GM19467 (cell line): ENCODE measurements around the gene GAK.

Experiments
- ATAC-seq: cut with Tn5 transposase; IDR thresholded peaks from one replicate; pipeline ENCODE4 v1.9.1; 2021; ENCODE audit warnings: mild to moderate bottlenecking, moderate library complexity; ENCODE audit not compliant: unreplicated experiment

GAK gene

GRCh38 chr4:964346-965025 lies 32.4 kb upstream of the GAK start:
- no peak for ATAC-seq

GRCh38 chr4:963276-964225 lies 31.4 kb upstream of the GAK start:
- no peak for ATAC-seq

GRCh38 chr4:962231-963208 lies 30.4 kb upstream of the GAK start:
- no peak for ATAC-seq

- ATAC-seq, result no peak
Measured at GRCh38 chr4:961351-962230, 29.5 kb upstream of the GAK start.

GRCh38 chr4:960636-961350 lies 28.7 kb upstream of the GAK start:
- ATAC-seq, result no peak

GRCh38 chr4:960140-960635 lies 28.1 kb upstream of the GAK start:
- ATAC-seq, result no peak

GRCh38 chr4:959338-960139 lies 27.4 kb upstream of the GAK start:
- no peak for ATAC-seq

GRCh38 chr4:958696-959337 lies 26.7 kb upstream of the GAK start:
- no peak for ATAC-seq

GRCh38 chr4:958314-958665 lies 26.2 kb upstream of the GAK start:
- ATAC-seq, result no peak

- no peak for ATAC-seq
Measured at GRCh38 chr4:957581-958313, 25.6 kb upstream of the GAK start.

GRCh38 chr4:957231-957580 lies 25.1 kb upstream of the GAK start:
- no peak for ATAC-seq

GRCh38 chr4:956531-957230 lies 24.6 kb upstream of the GAK start:
- ATAC-seq, result no peak

- ATAC-seq, result no peak
Measured at GRCh38 chr4:955931-956381, 23.8 kb upstream of the GAK start.

GRCh38 chr4:955161-955921 lies 23.2 kb upstream of the GAK start:
- no peak for ATAC-seq

GRCh38 chr4:954211-955020 lies 22.3 kb upstream of the GAK start:
- no peak for ATAC-seq
